Heart right ventricle (tissue), 16 donors: ENCODE data around the gene OR9Q2. TPM values are rescaled to one million over a fixed set of nuclear protein-coding genes. Genes with fewer than 3 reads are reported as not detected.

Experiments used
- ATAC-seq, 8 donors: fragments of 200-7000 bp; cut with Tn5 transposase; one replicate each; pipeline ENCODE4 v1.9.1; 2020; ENCODE audit warnings: mild to moderate bottlenecking in 8 of 8, moderate library complexity in 8 of 8, moderate number of reproducible peaks in 1 of 8
- DNase-seq, 2 donors: peaks; one replicate each; pipeline ENCODE4 v3.0.0-alpha.2; 2020
- H3K27ac ChIP-seq, 10 donors: fragments of 200-600 bp; sonication (generic) in 2 of 10; one replicate each; pipeline versions ENCODE4 v1.5.0 to v1.8.0; 2020 to 2022; ENCODE audit warnings: mild to moderate bottlenecking in 3 of 10
- H3K27me3 ChIP-seq, 7 donors: fragments of 200-600 bp; one replicate each; pipeline ENCODE4 v1.8.0; 2021 to 2022; ENCODE audit warnings: mild to moderate bottlenecking in 2 of 7
- H3K36me3 ChIP-seq, 9 donors: fragments of 200-600 bp; sonication (generic) in 1 of 9; one replicate each; pipeline versions ENCODE4 v1.5.0 to v1.8.0; 2020 to 2022; ENCODE audit warnings: mild to moderate bottlenecking in 2 of 9
- H3K4me1 ChIP-seq, 9 donors: fragments of 200-600 bp; sonication (generic) in 1 of 9; one replicate each; pipeline versions ENCODE4 v1.5.0 to v1.8.0; 2020 to 2022; ENCODE audit warnings: mild to moderate bottlenecking in 4 of 9
- H3K4me3 ChIP-seq, 10 donors: fragments of 200-600 bp; sonication (generic) in 2 of 10; one replicate each; pipeline versions ENCODE4 v1.5.0 to v1.8.0; 2020 to 2022; ENCODE audit warnings: mild to moderate bottlenecking in 7 of 10, moderate library complexity in 2 of 10
- H3K9me3 ChIP-seq, 11 donors: fragments of 200-600 bp in 10 of 11; sonication (generic) in 2 of 11; one replicate each; pipeline versions ENCODE4 v1.5.0 to v1.8.0; 2013 to 2022; ENCODE audit warnings: mild to moderate bottlenecking in 2 of 11, control low read depth in 1 of 11, moderate library complexity in 1 of 11
- CTCF ChIP-seq, 9 donors: fragments of 200-600 bp; sonication (generic) in 2 of 9; IDR thresholded peaks; one replicate each; pipeline versions ENCODE4 v1.5.0 to v1.8.0; 2021 to 2022; ENCODE audit warnings: antibody characterized with exemption in 9 of 9, mild to moderate bottlenecking in 5 of 9, moderate library complexity in 1 of 9
- WGBS, 2 donors: extraction: QIAGEN DNeasy Blood & Tissue Kit; methylation state at CpG; one replicate each; pipeline ENCODE4 v1.1.7; 2013; ENCODE audit warnings: inconsistent platforms in 1 of 2; 5-methylcytosine and 5-hydroxymethylcytosine counted together
- intact Hi-C, 10 donors: fragments of 100-400 bp; cut with DNase I; formaldehyde crosslinking; loops; one replicate each; pipeline versions ENCODE4 v1.11.1 to v1.14.2; 2022
- long read RNA-seq, 3 donors: library from polyadenylated mRNA; unstranded; transcript quantifications; one replicate each; pipeline ENCODE4 v2.0.0, GENCODE V29; 2020 to 2021
- polyA plus RNA-seq, 2 donors: library from polyadenylated mRNA; stranded (reverse); fragments of 200-250 nt; gene quantifications; one replicate each; pipeline ENCODE4 v1.2.3, GENCODE V29; 2013
- total RNA-seq, 10 donors: library from RNA; stranded (reverse); fragmentation: NEBNext Ultra II Directional in 3 of 10; extraction: Animal tissue kit (Norgen Biotek cat#: 25700) in 3 of 10; gene quantifications; one replicate each; pipeline versions ENCODE4 v1.2.1 to v1.2.4, GENCODE V29; 2021 to 2023
- donor health status: Arrhythmogenic right ventricular cardiomyopathy.
- donor health status: ischemic (EF 13 %, LVEDD 7.1; RV severe dilation, severe dysfunction).
- donor health status: healthy with polysubstance abuse.
- donor health status: DM: no; HTN: yes; CAD: no.
- donor health status: DM: no; HTN: no; CAD: no.
- donor health status: ischemic (EF 25% LVEDD 6.9; RV normal size, moderate dysfunction).
- donor health status: ischemic (EF 25% LVEDD 5.7; RV mildly dilated, moderate dysfunction).
- donor health status: healthy.
- donor health status: DM: yes; HTN: yes; CAD: no.
- donor health status: Ischemic cardiomyopathy.
- donor health status: ischemic (EF 35%, LVEDD 5.7; RV mildly dilated, moderate dysfunction).
- donor health status: nonischemic (EF 11% LVEDD 7.7; RV severe dilation, severe dysfunction).
- donor health status: DM: yes; HTN: yes; CAD: no.
- donor health status: PGD.
- donor health status: ischemic (EF 29% LVEDD 5.4; RV normal size, mild dysfunction).
- donor health status: nonischemic (EF 23%, LVEDD 6.1; RV moderate dilation, normal function).

The OR9Q2 gene
- total RNA-seq (not detected), polyA plus RNA-seq (not detected)
- long read RNA-seq, donor 1 = 0 reads
- long read RNA-seq, donor 2 = 0 reads
- long read RNA-seq, donor 3 = 0 reads

- 85 to 86% methylated on average over 2 of the region's 2 CpGs for WGBS, 2 donors
- no peaks in the 10 kb centered on the region for H3K27me3 ChIP-seq
- TF ChIP-seq CTCF (IDR thresholded peaks at IDR 0.05) = no peak
- no peaks in the 10 kb centered on the region for H3K9me3 ChIP-seq
- DNase-seq (no peak), ATAC-seq (no peak)
- no peak within 1 kb of the TSS for H3K4me3 ChIP-seq
- peak within 1 kb of the TSS in 1 of 10 donors; percentile 52 for H3K27ac ChIP-seq
- no peaks in the 10 kb centered on the region for H3K36me3 ChIP-seq
- intact Hi-C loops = loop anchor here in 3 of 10 donors (5.0 to 10.0 kb wide), 4 partner anchors 74 to 164 kb away; partner anchors contain the start of gene OR9Q1 (in 1 of the 3)
- peaks cover 0 to 14% (median 0%) of the 10 kb centered on the region in 9 donors for H3K4me1 ChIP-seq
These were observed at the start of gene OR9Q2 for GRCh38 chr11:58188770-58189169. Gene OR9Q2, plus strand, starts transcription at chr11:58189070. Its CDS starts 1,421 bp downstream, at chr11:58190491.

GRCh38 chr11:58142761-58143160 lies 46.1 kb upstream of the OR9Q2 start:
- ATAC-seq (no peak), DNase-seq (no peak)
- intact Hi-C loops = no loop called here
- TF ChIP-seq CTCF (IDR thresholded peaks at IDR 0.05) = no peak
- Histone ChIP-seq H3K9me3 (no peaks in the 10 kb centered on the region), H3K27ac (no peak overlapping the region), H3K27me3 (no peaks in the 10 kb centered on the region), H3K4me1 (no peaks in the 10 kb centered on the region), H3K4me3 (no peak overlapping the region), H3K36me3 (no peaks in the 10 kb centered on the region)
- WGBS, 2 donors = 68 to 73% methylated on average over 1 of the region's 1 CpG

GRCh38 chr11:58152781-58153180 lies 36.1 kb upstream of the OR9Q2 start:
- intact Hi-C loops = no loop called here
- no peak overlapping the region for H3K27ac ChIP-seq
- no peaks in the 10 kb centered on the region for H3K9me3 ChIP-seq
- TF ChIP-seq CTCF (IDR thresholded peaks at IDR 0.05) = no peak
- H3K4me1 ChIP-seq = no peaks in the 10 kb centered on the region
- no peak overlapping the region for H3K4me3 ChIP-seq
- ATAC-seq (no peak), DNase-seq (no peak)
- no peaks in the 10 kb centered on the region for H3K27me3 ChIP-seq
- 79 to 86% methylated on average over 3 of the region's 3 CpGs for WGBS, 2 donors
- H3K36me3 ChIP-seq = no peaks in the 10 kb centered on the region

GRCh38 chr11:58164389-58164788 lies 24.5 kb upstream of the OR9Q2 start:
- no peak overlapping the region for H3K27ac ChIP-seq
- no peak overlapping the region for H3K4me3 ChIP-seq
- intact Hi-C loops = no loop called here
- no peaks in the 10 kb centered on the region for H3K4me1 ChIP-seq
- H3K27me3 ChIP-seq = no peaks in the 10 kb centered on the region
- WGBS, 2 donors = 85 to 92% methylated on average over 4 of the region's 4 CpGs
- TF ChIP-seq CTCF (IDR thresholded peaks at IDR 0.05) = no peak
- no peaks in the 10 kb centered on the region for H3K36me3 ChIP-seq
- DNase-seq (no peak), ATAC-seq (no peak)
- H3K9me3 ChIP-seq = peaks cover 0 to 6% (median 0%) of the 10 kb centered on the region in 11 donors
